BLaER1 treated with 17β-estradiol and CSF1 and Interleukin-3, amounts not matched to agents 10 nM and 100 nM (cell line): ENCODE data around the gene RFX3.
A peak's percentile ranks its signal among the peaks of the same experiment; 100 is the strongest.

Experiments
- H3K27ac ChIP-seq, 11 experiments: shearing (Covaris generic); formaldehyde crosslinking; 2 replicates each; pipeline ENCODE4 v1.8.1; 2022
- H3K27me3 ChIP-seq, 11 experiments: shearing (Covaris generic); formaldehyde crosslinking; 2 replicates each; pipeline ENCODE4 v1.8.1; 2022
- H3K36me3 ChIP-seq, 11 experiments: shearing (Covaris generic); formaldehyde crosslinking; 2 replicates each; pipeline ENCODE4 v1.8.1; 2022
- H3K4me1 ChIP-seq, 10 experiments: shearing (Covaris generic); formaldehyde crosslinking; 2 replicates each; pipeline ENCODE4 v1.8.1; 2022
- H3K4me2 ChIP-seq, 11 experiments: shearing (Covaris generic); formaldehyde crosslinking; 2 replicates each; pipeline ENCODE4 v1.8.1; 2022
- H3K4me3 ChIP-seq, 10 experiments: shearing (Covaris generic); formaldehyde crosslinking; 2 replicates each; pipeline ENCODE4 v1.8.1; 2022
- H3K9ac ChIP-seq, 11 experiments: shearing (Covaris generic); formaldehyde crosslinking; 2 replicates each; pipeline ENCODE4 v1.8.1; 2022
- H3K9me3 ChIP-seq, 11 experiments: shearing (Covaris generic); formaldehyde crosslinking; replicated peaks in 1 of 11; 2 replicates each; pipeline ENCODE4 v1.8.1; 2022
- H4K20me1 ChIP-seq, 11 experiments: shearing (Covaris generic); formaldehyde crosslinking; 2 replicates each; pipeline ENCODE4 v1.8.1; 2022
- Cebpa-rat ChIP-seq, 11 experiments: shearing (Covaris generic); IDR thresholded peaks; 2 replicates each; pipeline ENCODE4 v1.8.1; 2022

The RFX3 gene

DNA sequence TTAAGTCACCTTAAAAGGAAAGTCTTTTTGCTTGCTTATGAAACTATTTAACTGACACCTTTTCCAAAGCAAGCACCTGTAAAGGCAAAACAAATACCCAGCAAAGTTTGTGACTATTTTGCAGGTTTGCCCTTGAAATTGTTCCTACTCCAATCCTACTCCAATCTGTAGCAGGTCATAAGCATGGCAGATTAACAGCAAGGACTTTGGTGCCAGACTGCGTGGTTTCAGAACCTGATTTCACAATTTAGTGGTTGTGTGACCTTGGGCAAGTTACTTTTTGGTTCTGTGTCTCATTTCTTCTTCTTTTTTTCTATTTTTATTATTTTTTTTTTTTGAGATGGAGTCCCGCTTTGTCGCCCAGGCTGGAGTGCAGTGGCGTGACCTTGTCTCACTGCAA, 282.1 kb downstream of the RFX3 start:
- Histone ChIP-seq H3K9ac (no peak overlapping the region), H3K36me3 (peaks cover 4 to 38% (median 15%) of the 10 kb centered on the region in 11 experiments; a peak in 17 of 22 replicates), H4K20me1 (no peaks in the 10 kb centered on the region), H3K9me3 (no peaks in the 10 kb centered on the region), H3K27ac (0 out of 22 replicates have a peak overlapping the region, but pooled peaks of 1 of the 11 experiments have one; percentile 36), H3K27me3 (no peaks in the 10 kb centered on the region), H3K4me1 (peaks cover 0 to 31% (median 10%) of the 10 kb centered on the region in 10 experiments; a peak in 11 of 20 replicates), H3K4me2 (peak overlapping the region in 4 of 11 experiments; percentile 11 to 46 (median 40); a peak in 7 of 22 replicates), H3K4me3 (no peak overlapping the region)
- TF ChIP-seq Cebpa-rat (IDR thresholded peaks at IDR 0.05) = 0 out of 22 replicates have a peak, but pooled peaks of 1 of the 11 experiments have one; percentile 16

DNA sequence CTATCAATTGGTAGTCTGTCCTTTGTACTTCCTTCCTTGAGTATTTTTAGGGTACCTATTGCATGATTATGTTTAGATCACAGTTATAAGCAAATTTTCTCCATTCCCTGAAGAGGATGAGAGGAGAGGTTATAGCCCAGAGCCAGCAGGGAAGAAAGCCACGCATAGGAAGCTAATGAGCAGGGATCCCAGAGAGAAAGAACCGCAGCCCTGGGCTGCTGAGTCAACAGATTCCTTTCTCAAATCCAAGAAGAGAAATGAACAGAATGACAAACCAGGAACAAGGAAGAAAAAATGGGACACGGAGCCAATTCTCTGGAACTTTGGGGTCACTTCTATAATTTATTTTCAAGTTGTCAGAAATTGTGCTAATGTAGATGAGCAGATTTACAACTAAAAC, 284.5 kb downstream of the RFX3 start:
- Histone ChIP-seq H3K4me2 (no peak overlapping the region), H3K27ac (no peak overlapping the region), H3K4me1 (peaks cover 0 to 32% (median 12%) of the 10 kb centered on the region in 10 experiments; a peak in 11 of 20 replicates)

DNA sequence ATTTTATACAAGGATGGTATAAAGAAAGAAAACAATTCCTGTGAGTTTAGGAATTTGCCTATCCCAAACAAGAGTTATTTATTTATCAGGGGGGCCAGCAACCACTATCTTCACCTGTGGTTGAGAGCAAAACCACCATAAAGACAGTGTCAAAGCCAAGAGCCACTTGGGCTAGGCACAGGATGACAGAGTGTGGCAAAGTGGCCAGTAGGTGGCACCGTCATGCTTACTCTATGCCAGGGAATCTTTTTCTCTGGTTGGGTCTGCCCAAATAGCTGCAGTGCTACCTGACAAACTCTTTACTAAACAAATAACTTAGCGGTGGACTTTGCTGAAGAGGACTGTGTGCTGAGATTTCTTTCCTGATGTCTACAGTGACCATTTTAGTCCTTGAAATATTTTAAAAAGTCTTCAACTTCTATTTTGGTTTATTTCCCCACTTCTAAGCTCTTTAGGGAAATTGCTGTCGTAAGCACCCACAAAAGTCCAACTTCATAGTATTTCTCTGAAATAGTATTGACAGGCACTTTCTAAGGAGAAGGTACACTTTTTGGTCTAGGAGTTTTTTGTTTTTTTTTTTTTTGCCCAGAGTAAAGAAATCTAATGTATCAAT, 285.0 kb downstream of the RFX3 start:
- Histone ChIP-seq H3K9ac (no peak overlapping the region), H3K27me3 (no peaks in the 10 kb centered on the region), H3K4me3 (no peak overlapping the region), H3K4me2 (no peak overlapping the region), H3K4me1 (peaks cover 0 to 33% (median 12%) of the 10 kb centered on the region in 10 experiments; a peak in 11 of 20 replicates), H3K36me3 (peaks cover 0 to 15% (median 0%) of the 10 kb centered on the region in 11 experiments; a peak in 6 of 22 replicates), H4K20me1 (no peaks in the 10 kb centered on the region), H3K27ac (no peak overlapping the region), H3K9me3 (no peaks in the 10 kb centered on the region)
- TF ChIP-seq Cebpa-rat (IDR thresholded peaks at IDR 0.05) = no peak

More for the DNA sequence above, 284.5 kb downstream of the RFX3 start:
- no peaks in the 10 kb centered on the region for H3K27me3 ChIP-seq
- H3K36me3 ChIP-seq = peaks cover 1 to 17% (median 4%) of the 10 kb centered on the region in 11 experiments; a peak in 12 of 22 replicates
- TF ChIP-seq Cebpa-rat (IDR thresholded peaks at IDR 0.05) = no peak
- H4K20me1 ChIP-seq = no peaks in the 10 kb centered on the region
- H3K9me3 ChIP-seq = no peaks in the 10 kb centered on the region
- H3K4me3 ChIP-seq = no peak overlapping the region
- H3K9ac ChIP-seq = no peak overlapping the region

DNA sequence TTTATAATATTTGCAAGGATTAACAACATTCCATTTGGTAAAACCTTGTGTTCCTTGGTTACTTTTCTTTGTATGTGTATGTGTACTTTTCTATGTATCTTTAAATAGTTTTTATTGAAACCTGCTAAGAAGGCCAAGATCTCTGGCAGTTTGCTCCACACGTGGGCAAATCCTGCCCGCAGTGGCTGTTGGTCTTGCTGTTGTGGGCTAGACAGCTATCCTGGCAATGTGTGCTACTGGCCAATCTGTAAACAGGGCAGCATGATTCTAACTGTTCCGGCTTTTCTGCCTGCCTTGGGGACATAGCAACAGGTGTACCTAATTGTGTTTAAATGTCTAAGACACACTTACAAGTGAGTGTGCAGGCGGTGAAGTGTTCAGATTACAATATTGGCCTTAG, 286.6 kb downstream of the RFX3 start:
- Histone ChIP-seq H3K27me3 (no peaks in the 10 kb centered on the region), H3K4me2 (no peak overlapping the region), H3K9me3 (no peaks in the 10 kb centered on the region), H3K27ac (no peak overlapping the region), H3K4me1 (peaks cover 0 to 22% (median 6%) of the 10 kb centered on the region in 10 experiments; a peak in 11 of 20 replicates), H3K36me3 (peaks cover 0 to 12% (median 0%) of the 10 kb centered on the region in 11 experiments; a peak in 4 of 22 replicates), H3K9ac (no peak overlapping the region), H4K20me1 (no peaks in the 10 kb centered on the region), H3K4me3 (no peak overlapping the region)
- no peak for TF ChIP-seq Cebpa-rat (IDR thresholded peaks at IDR 0.05)

DNA sequence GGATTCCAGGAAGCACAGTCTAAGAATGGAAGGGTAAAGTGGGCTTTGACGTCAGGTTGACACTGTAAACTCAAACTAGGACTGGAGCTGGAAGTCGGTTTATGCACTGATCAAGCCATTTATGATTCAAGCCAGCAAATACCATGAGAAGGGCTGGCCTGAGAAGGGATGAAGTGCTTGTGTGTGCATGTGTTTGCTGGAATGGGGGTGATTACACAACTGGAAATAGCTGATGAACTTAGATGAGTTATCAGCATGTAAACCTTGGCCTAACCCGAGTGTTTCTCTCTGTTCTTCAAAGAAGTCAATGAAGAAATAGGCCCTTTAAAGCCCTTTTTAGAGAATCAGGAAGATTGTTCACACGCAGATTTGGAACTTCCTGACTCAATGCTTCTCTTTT, 287.6 kb downstream of the RFX3 start:
- Histone ChIP-seq H3K4me1 (peaks cover 0 to 14% (median 2%) of the 10 kb centered on the region in 10 experiments; a peak in 6 of 20 replicates), H3K27ac (no peak overlapping the region), H3K9ac (no peak overlapping the region), H3K9me3 (no peaks in the 10 kb centered on the region), H3K27me3 (no peaks in the 10 kb centered on the region), H3K4me2 (no peak overlapping the region), H4K20me1 (no peaks in the 10 kb centered on the region), H3K36me3 (peaks cover 0 to 9% (median 0%) of the 10 kb centered on the region in 11 experiments; a peak in 4 of 22 replicates), H3K4me3 (no peak overlapping the region)
- no peak for TF ChIP-seq Cebpa-rat (IDR thresholded peaks at IDR 0.05)

- Histone ChIP-seq H3K4me2 (no peak overlapping the region), H3K27me3 (no peaks in the 10 kb centered on the region), H3K9me3 (no peaks in the 10 kb centered on the region), H3K27ac (no peak overlapping the region), H3K4me1 (peaks cover 0 to 14% (median 2%) of the 10 kb centered on the region in 10 experiments; a peak in 6 of 20 replicates), H3K9ac (no peak overlapping the region), H4K20me1 (no peaks in the 10 kb centered on the region), H3K36me3 (peaks cover 0 to 9% (median 0%) of the 10 kb centered on the region in 11 experiments; a peak in 4 of 22 replicates), H3K4me3 (no peak overlapping the region)
- TF ChIP-seq Cebpa-rat (IDR thresholded peaks at IDR 0.05) = no peak
Measured at GRCh38 chr9:3237121-3237520, 288.7 kb downstream of the RFX3 start.

- Histone ChIP-seq H3K4me3 (no peak overlapping the region), H3K9ac (no peak overlapping the region), H3K27ac (no peak overlapping the region), H3K36me3 (peaks cover 0 to 9% (median 0%) of the 10 kb centered on the region in 11 experiments; a peak in 4 of 22 replicates), H3K4me2 (no peak overlapping the region), H3K4me1 (peaks cover 0 to 6% (median 0%) of the 10 kb centered on the region in 10 experiments; a peak in 4 of 20 replicates), H4K20me1 (no peaks in the 10 kb centered on the region), H3K9me3 (no peaks in the 10 kb centered on the region), H3K27me3 (no peaks in the 10 kb centered on the region)
- TF ChIP-seq Cebpa-rat (IDR thresholded peaks at IDR 0.05) = no peak
Measured at GRCh38 chr9:3235497-3235896, 290.3 kb downstream of the RFX3 start.

DNA sequence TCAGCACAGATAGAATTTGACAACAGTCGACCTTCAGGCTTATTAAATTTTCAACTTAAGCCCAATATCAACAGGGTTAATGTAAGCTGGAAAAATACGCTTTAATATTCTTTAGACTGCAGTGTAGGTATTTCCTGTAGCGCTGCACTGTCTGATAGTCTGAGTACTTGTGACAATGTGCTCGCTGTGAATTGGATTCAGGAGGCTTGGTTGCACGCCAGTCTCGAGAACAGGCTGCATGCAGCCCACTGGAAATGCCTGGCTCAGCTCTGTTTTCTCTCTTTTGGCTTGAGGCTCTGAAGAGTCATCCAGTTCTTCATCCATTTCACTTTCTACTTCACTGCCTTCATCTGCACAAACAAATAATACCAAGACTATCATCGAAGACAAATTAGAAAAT, 300.9 kb downstream of the RFX3 start:
- Histone ChIP-seq H3K4me3 (no peak overlapping the region), H3K36me3 (peaks cover 0 to 26% (median 8%) of the 10 kb centered on the region in 11 experiments; a peak in 10 of 22 replicates), H3K4me2 (no peak overlapping the region), H3K9ac (no peak overlapping the region), H3K9me3 (no peaks in the 10 kb centered on the region), H3K27me3 (no peaks in the 10 kb centered on the region), H3K4me1 (no peaks in the 10 kb centered on the region), H4K20me1 (no peaks in the 10 kb centered on the region), H3K27ac (no peak overlapping the region)
- TF ChIP-seq Cebpa-rat (IDR thresholded peaks at IDR 0.05) = no peak

DNA sequence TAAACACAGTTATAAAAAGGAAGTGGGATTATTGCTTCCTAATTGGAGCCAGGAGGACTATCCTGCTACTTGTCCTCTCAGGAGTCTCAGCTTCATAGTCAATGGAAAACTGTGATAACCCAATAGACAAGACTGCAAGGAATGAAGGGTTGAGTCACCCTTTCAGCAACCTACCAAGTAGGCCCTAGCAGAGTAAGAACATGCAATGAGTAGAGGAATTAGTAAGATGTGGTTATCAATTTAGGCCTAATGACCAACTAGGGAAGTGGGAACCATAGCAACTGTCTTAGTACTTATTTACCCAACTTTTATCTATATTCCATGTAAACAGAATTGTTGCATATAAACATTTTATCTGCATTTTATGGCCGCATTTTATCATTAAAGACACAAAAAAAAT, 310.1 kb downstream of the RFX3 start:
- Histone ChIP-seq H3K27ac (no peak overlapping the region), H3K9me3 (no peaks in the 10 kb centered on the region), H4K20me1 (no peaks in the 10 kb centered on the region), H3K4me1 (no peaks in the 10 kb centered on the region), H3K4me3 (no peak overlapping the region), H3K9ac (no peak overlapping the region), H3K27me3 (no peaks in the 10 kb centered on the region), H3K36me3 (no peaks in the 10 kb centered on the region), H3K4me2 (no peak overlapping the region)
- no peak for TF ChIP-seq Cebpa-rat (IDR thresholded peaks at IDR 0.05)

GRCh38 chr9:3214741-3215140, 311.1 kb downstream of the RFX3 start:
- Histone ChIP-seq H3K4me2 (no peak overlapping the region), H3K27ac (no peak overlapping the region), H3K4me1 (no peaks in the 10 kb centered on the region), H4K20me1 (no peaks in the 10 kb centered on the region), H3K4me3 (no peak overlapping the region), H3K9me3 (no peaks in the 10 kb centered on the region), H3K9ac (no peak overlapping the region), H3K27me3 (no peaks in the 10 kb centered on the region), H3K36me3 (no peaks in the 10 kb centered on the region)
- no peak for TF ChIP-seq Cebpa-rat (IDR thresholded peaks at IDR 0.05)
